DMS153 (cell line): Measurements from ENCODE around the gene PIGP.
"Not testable (repeated sequence)": the region's sequence is repeated elsewhere in the genome, so short reads cannot be mapped to it uniquely, and the experiment has no call there.

Source experiments
- DNase-seq: peaks from one replicate; lab custom pipeline; 2025; lab: John Stamatoyannopoulos, UW

The PIGP gene

DNA sequence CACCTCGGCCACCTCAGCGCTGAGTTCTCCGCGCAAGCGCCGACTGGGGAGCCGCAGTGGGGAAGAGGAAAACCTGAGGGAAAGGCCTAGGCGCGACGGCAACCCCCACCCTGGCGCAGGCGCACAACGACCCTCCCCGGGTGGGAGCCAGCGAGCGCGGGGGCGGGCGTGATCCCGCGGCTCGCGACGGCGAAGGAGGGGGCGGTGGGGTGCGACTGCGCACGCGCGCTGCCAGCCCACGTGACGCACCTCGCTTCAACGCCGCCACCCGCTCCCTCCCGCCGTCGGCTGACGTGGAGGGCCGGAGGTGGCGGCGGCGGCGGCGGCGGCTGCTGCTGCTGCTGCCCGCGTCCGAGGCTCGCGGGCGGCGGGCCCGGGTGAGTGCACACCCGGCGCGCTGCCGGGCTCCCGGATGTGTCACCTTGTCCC is at the start of gene PIGP, which contains the start of gene TTC3:
Gene PIGP, minus strand, starts transcription at position 84 of the 429 bp plus-strand sequence. CDS start 556 bp downstream, outside the sequence.
Gene TTC3, plus strand, starts transcription at position 267 of the 429 bp plus-strand sequence. CDS start 14,004 bp downstream, outside the sequence.
- DNase-seq = peak; percentile 87

DNA sequence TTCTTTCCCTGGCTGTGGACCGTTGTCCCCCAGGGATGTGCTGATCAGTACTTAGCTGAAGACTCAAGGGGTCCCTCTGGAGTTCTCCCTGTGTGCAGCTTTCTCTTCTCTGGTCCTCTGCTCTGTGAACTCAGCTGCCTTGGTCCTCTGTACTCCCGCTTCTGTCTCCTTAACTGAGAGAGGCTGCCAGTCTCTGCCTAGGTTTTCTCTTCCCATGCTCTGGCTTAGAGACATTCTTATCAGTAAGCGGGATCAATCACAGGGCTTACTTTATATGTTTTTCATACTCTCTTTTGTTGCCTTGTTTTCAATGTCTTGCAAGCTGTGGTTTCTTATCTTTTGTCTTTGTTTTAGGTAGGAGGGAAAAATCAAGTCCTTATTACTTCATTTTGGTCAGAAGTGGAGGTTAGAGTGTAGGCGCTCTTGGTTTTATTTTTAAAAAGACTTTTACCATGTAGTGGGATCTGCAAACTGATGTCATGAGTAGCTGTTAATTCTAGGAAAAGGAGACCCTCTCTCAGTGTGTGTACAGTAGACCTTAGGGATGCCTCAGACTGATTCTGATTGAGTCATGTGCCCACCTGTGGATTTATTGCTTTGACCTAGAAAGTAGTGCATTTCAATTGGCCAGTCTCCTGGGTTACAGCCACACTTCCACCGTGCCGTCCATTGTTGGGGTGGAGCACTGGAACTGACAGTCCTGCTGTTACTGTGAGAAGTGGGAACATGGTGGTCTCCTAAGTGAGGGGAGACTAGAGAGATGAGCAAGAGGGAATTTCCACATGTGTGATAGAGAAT is 46.7 kb upstream of the PIGP start:
- DNase-seq = no peak

DNA sequence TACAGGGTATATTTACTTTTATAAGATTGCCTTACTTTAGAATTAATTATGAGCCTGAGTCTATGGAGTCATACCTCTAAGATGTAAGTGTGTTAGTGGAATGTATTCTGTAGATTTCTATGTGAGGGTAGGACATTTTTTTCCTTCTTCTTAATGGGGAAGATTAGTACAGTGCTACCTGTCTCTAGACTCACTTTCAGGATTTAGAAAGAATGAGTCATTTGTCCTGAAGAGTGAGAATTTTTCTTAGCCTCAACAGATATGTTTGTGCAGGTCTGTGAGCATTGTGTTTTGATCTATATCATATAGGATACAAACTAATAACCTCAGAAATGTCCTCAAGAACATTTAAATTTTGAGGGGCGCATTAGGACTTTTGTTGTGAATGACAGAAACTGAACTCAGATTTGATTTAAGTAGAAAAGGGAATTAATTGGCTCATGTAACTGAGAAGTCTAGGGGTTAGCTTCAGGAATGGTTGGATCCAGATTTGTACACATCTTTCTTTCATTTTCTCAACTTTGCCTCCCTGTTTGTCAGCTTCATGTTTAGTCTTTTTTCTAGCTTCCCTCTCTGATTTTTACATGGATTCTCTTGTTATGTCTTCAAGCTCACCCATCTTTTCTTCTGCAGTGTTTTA is 45.4 kb upstream of the PIGP start:
- no peak for DNase-seq

DNA sequence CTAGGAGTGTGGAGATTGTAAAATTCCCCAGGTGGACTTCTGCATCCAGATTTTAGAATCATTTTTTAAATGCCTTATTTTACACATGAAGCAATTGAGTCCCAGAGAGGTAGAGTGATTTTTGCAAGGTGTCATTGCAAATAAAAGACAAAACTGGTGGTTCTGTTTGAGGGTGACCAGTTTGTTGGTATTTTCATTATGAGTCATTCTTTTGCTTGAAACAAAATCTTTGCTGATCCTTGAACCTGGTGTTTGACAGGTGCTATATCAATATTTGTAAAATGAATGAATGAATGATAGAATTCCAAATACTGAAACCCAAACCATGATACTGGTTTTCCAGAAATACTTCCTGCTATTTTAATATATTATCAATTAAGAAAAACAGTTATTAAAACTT is 44.3 kb upstream of the PIGP start:
- no peak for DNase-seq

DNA sequence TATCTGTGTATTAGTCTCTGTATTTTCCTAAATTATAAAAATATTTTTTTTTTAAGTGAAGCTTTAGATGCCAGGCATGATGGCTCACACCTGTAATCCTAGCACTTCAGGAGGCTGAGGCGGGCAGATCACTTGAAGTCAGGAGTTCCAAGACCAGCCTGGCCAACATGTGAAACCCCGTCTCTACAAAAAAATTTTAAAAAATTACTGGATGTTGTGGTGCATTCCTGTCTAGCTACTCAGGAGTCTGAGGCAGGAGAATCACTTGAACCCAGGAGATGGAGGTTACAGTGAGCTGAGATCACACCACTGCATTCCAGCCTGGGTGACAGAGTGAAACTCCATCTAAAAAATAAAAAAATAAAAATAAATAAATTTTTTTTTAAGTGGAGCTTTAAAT is 43.6 kb upstream of the PIGP start:
- DNase-seq = not testable (repeated sequence)

DNA sequence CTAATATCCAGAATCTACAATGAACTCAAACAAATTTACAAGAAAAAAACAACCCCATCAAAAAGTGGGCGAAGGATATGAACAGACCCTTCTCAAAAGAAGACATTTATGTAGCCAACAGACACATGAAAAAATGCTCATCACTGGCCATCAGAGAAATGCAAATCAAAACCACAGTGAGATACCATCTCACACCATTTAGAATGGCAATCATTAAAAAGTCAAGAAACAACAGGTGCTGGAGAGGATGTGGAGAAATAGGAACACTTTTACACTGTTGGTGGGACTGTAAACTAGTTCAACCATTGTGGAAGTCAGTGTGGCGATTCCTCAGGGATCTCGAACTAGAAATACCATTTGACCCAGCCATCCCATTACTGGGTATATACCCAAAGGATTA is 41.4 kb upstream of the PIGP start:
- not testable (repeated sequence) for DNase-seq

DNA sequence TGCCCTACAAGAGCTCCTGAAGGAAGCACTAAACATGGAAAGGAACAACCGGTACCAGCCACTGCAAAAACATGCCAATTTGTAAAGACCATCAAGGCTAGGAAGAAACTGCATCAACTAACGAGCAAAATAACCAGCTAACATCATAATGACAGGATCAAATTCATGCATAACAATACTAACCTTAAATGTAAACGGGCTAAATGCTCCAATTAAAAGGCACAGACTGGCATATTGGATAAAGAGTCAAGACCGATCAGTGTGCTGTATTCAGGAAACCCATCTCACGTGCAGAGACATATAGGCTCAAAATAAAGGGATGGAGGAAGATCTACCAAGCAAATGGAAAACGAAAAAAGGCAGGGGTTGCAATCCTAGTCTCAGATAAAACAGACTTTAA is 38.2 kb upstream of the PIGP start:
- DNase-seq = not testable (repeated sequence)

DNA sequence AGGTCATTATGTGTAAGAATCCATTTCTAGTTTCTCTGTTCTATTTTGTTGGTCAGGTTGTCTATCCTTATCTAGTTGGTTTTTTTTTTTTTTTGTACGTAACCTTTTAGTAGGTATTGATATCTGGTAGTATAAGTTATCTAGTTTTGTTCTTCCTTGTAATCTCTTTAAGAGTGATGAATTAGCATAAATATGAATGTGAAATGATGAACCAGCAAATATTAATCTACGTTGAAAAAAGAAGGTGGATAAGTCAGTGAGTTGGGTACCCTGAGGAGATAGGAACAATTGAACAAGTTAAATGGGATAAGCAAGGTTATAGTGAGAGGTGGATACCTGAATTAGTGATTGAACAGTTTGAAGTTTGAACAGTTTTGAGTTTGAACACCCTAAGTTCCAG is 34.1 kb upstream of the PIGP start:
- no peak for DNase-seq

DNA sequence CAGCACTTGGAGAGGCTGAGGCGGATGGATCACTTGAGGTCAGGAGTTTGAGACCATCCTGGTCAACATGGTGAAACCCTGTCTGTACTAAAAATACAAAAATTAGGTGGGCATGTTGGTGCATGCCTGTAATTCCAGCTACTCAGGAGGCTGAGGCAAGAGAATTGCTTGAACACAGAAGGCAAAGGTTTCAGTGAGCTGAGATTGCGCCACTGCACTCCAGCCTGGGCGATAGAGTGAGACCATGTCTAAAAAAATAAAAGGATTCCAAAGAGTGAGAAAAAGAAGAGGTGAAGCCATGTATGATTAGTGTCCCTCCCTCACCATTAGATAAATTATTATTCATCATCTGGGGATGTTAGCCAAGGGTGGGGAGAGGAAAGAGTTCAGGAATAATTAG is 29.9 kb upstream of the PIGP start:
- not testable (repeated sequence) for DNase-seq

DNA sequence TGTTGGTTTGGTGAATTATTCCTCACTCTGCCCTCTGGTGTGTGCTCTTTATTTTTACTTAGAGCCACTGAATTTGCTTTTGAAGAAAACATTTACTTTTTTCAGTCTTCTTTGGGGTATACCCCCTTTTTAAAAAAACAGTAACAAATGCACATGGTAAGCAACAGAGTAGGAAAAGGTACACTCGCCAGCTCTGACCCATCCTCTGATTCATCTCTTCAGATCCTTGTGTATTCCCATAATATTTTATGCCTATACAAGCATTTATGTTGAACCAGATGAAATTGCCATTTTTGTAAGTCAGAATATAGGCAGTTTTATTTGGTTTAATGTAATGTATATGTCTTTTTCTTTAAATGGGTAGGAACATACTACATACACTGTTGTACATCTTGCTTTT is 28.5 kb upstream of the PIGP start:
- DNase-seq = no peak

DNA sequence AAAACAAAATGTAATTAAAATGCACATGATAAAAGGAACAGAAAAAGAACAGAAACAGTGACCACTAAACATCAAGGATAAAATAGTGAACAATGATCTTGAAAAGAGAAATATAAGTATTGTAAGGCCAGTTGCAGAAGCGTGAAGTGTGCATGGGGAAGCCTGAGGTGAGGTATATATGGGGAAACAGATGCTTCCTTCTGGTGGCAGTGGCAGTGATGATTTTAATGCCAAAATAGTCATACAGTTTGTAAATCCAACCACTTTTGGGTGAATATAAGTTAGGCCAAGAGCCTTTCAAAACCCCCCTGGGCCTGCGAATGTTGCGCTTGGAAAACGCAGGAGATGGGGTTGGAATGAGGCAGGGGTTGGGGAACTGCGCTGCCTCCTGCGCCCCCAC is 27.4 kb upstream of the PIGP start:
- no peak for DNase-seq

DNA sequence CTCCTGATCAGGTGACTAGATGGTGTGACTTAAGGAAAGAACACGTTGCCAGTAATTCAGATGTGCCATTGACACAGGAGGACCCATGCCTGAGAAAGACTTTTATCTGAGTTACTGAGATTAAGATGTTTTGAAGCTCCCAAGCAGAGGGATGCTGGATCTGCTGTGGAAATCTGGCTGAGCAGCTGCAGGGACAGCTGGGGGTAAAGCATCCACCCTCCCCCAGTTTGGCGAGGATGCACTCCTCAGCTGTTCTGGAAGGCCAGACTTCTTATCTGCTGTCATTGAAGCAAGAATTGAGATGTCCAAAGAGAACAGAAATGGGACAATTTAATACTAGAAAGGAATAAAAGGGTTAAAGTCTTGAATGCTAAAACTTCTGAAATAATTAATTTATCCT is 25.9 kb upstream of the PIGP start:
- no peak for DNase-seq

DNA sequence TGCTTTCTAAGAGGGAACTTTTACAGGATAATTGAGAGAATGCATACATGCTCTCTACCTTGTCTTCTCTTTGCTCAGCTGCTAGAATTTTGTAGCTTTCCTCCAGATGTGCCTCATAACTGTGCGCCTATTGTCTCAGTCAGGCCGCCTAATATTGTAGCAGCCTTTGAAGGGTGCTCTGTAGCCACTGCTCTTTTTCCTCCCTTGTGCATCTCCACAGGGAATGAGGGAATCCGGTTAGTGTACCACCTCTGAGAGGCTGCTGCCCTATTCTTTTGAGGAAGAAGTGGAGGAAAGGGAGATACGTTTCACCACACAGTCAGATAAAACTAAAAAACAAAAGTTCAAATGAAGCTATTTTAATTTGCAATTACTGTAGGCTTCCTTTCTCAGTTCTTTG is 22.9 kb upstream of the PIGP start:
- DNase-seq = no peak

DNA sequence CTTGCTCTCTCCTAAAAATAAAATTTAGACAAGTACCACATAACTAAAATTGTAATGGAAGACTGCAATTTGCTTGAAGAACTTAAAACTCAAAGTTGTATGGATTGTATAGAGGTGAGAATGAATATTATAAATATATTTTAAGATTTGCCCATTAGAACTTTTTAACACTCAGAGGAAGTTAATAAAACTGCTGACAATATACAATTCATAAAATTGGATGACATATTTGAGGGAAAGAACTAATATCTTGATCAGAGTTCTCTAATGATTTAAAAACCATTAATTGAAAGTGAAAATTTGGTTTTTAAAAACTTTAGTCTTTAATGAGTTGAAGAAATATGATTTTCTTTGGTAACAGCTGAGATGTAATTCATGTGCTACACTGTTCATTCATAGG is 21.1 kb upstream of the PIGP start:
- DNase-seq = no peak

DNA sequence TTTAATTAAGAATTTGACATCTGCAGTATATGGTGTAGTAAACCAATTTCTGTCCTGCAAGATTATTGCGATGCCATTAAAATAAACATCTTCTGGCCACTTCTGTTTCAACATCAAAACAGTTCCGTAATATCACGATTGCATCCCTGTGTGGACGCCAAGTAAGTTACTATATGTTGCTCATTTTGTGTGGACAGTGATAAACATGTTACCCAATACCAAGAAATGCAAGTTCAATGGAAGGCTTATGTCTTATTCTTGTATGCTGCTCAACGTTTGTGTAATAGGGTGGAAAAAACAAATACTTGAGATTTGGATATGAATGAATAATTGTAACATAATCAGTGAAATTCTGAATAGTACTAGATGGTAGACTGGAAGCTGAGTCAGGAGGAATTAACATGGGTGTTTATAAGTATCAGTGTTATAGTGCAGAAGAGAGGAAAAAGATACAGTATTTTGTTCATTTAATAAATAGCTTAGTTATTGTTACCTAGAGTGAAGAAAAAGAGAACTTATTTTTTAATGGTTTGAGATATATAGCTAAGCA is 15.4 kb upstream of the PIGP start:
- no peak for DNase-seq

DNA sequence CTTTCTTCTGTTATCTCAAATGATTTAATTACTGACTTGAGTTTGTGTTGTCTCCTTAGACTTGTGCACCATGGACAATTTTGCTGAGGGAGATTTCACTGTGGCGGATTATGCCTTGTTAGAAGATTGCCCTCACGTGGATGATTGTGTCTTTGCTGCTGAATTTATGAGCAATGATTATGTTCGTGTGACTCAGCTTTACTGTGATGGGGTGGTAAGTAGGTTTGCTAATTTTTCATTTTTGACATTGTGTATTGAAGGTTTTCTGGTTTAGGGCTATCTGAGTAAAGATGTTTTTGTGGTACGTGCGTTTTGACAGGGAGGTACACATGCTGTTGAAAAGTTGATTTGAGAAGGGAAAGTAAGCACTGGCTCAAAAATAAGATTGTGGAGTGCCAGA is 14.3 kb upstream of the PIGP start:
- DNase-seq = peak; percentile 16

DNA sequence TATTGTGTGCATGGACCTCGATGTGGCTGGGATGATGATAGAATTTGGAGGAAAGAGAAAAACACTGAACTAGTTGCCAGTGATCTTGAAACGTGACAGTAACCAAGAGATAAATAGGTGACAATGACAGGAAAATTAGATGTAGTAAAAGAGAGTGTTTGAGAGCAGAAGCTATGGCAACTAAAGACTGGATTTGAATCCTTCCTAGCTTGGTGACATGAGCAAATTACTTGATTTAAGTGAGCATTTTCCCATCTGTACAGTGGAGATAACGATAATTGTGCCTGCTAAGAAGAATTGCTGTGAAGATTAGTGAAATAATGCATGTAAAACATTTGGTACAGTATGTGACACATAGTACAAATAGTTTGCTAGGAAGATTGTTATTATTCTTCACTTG is 12.9 kb upstream of the PIGP start:
- no peak for DNase-seq

DNA sequence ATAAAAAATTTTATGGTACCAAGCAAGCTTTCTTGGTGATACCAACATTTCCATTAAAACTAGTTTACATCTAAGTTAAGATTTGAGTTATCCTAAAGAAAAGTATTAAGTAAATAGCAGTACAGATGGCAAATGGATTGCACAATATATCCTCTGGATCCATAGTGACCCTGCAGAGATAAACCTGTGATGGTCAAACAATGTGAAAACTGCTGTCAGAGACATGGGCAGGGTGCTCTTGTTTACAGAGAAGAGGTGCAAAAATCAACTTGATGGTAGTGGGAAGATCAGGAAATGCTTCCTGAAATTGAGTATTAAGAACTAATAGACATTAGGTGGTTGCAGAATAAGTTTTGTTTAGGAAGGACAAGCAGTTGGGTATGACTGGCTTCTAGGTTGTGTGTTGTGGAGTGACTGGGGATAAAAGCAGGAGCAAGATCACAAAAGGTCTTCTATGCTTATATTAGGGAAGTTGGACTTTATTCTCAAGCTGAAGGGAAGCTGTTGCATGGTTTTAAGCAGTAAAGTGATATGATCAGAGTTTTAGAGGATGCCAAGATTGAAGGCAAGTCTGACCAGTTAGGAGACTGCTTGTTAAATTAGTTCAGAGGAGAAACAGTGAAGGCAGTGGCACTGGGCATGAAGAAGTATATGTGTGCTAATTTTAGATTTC is 10.1 kb upstream of the PIGP start:
- no peak for DNase-seq

DNA sequence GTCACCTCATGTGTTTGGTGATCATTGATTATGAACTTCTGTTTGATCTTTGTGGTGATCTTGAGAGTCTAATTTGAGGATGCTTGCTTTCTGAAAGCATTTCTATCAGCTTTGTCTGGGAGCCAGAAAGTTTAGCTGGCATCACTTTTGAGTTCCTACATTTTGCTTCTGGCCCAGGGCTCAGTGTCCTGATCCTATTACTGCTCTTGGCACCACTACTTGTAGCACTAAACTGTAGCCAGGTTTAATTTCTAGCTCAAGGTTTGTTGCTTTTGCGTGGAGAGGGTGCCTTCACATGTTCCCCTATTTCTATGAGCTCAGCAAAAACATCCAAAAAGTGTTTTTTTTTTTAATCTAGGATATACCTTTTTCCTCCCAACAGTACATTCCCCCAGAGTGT is 9.5 kb upstream of the PIGP start:
- no peak for DNase-seq

DNA sequence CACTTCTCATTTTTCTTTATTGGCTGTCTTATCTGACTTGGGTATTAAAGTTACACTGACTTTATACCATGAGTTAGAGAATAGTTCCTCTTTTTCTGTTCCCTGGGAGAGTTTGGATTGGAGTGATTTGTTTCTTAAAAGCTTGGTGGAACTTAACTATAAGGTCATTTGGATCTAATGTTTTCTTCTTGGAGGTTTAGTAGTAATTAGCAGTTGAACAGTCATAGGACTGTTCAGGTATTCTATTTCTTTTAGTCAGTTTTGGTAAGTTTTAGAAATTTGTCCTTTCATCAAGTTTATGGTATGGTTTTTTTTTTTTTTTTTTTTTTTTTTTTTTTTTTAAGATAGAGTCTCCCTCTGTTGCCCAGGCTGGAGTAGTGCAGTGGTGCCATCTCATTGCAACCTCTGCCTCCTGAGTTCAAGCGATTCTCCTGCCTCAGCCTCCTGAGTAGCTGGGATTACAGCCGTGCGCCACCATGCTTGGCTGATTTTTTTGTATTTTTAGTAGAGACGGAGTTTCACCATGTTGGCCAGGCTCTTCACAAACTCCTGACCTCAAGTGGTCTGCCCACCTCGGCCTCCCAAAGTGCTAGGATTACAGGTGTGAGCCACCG is 6.4 kb upstream of the PIGP start:
- DNase-seq = no peak

DNA sequence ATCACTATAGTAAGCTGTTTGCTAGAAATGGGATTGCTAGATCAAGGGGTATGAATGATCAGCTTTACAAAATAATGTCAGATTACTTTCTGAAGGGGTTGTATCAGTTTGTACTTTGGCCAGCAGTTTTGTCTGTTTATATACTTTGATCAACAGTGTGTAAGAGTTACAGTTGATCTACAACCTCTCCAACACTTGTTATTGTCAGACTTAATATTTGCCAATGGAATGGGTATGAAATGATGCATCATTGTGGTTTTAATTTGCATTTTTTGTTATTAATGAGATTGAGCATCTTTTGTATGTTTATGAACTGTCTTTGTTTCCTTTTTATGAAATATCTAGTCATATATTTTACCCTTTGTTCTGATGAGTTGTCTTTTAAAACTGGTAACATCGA is 4.5 kb upstream of the PIGP start:
- DNase-seq = no peak
